ENCODE data around the gene MTMR11.
"Not testable (repeated sequence)": the region's sequence is repeated elsewhere in the genome, so short reads cannot be mapped to it uniquely, and the experiment has no call there.

MTMR11 gene

GRCh38 chr1:149899460-149900284 is 37.0 kb downstream of the MTMR11 start, which contains the start of gene BOLA1:
TSS of gene BOLA1 (plus strand) at chr1:149899568. CDS start at chr1:149900060, 492 bp downstream.
- peak; percentile 95 for DNase-seq (ENCODE audit: low spot score)

GRCh38 chr1:149896575-149896974 is 40.1 kb downstream of the MTMR11 start:
- no peak for DNase-seq (ENCODE audit: low spot score)

GRCh38 chr1:149888999-149889289 is 47.7 kb downstream of the MTMR11 start:
- no peak for DNase-seq (ENCODE audit: low spot score)

- peak; percentile 84 for DNase-seq (ENCODE audit: low spot score)
Observed at GRCh38 chr1:149888247-149888998, 48.3 kb downstream of the MTMR11 start.

GRCh38 chr1:149887456-149888246 is 49.0 kb downstream of the MTMR11 start:
- peak; percentile 94 for DNase-seq (ENCODE audit: low spot score)

GRCh38 chr1:149887196-149887455 is 49.6 kb downstream of the MTMR11 start:
- not testable (repeated sequence) for DNase-seq (ENCODE audit: low spot score)

GRCh38 chr1:149886396-149887195 is 50.1 kb downstream of the MTMR11 start:
- DNase-seq (ENCODE audit: low spot score) = peak; percentile 94

GRCh38 chr1:149886121-149886395 is 50.6 kb downstream of the MTMR11 start:
- not testable (repeated sequence) for DNase-seq (ENCODE audit: low spot score)

GRCh38 chr1:149885339-149886120 is 51.1 kb downstream of the MTMR11 start:
- DNase-seq (ENCODE audit: low spot score) = peak; percentile 84

GRCh38 chr1:149884433-149885338 is 52.0 kb downstream of the MTMR11 start:
- DNase-seq (ENCODE audit: low spot score) = peak; percentile 36

- no peak for DNase-seq (ENCODE audit: low spot score)
Observed at GRCh38 chr1:149883598-149884247, 53.0 kb downstream of the MTMR11 start.

GRCh38 chr1:149881876-149882275 is 54.8 kb downstream of the MTMR11 start:
- no peak for DNase-seq (ENCODE audit: low spot score)

- no peak for DNase-seq (ENCODE audit: low spot score)
Observed at GRCh38 chr1:149879556-149879955, 57.1 kb downstream of the MTMR11 start.
